Heart left ventricle (tissue), 13 donors: ENCODE measurements around the gene TMEM94.
A peak's percentile ranks its signal among the peaks of the same experiment; 100 is the strongest.

ENCODE experiments used
- CTCF ChIP-seq, 12 donors: fragments of 200-600 bp; sonication (generic) in 4 of 12; IDR thresholded peaks; one replicate each; pipeline versions ENCODE4 v1.5.0 to v1.8.0; 2018 to 2022; ENCODE audit warnings: antibody characterized with exemption in 12 of 12, mild to moderate bottlenecking in 5 of 12
- POLR2A ChIP-seq, 2 donors: fragments of 450-650 bp; IDR thresholded peaks; one replicate each; pipeline ENCODE4 v1.6.1; 2017; ENCODE audit warnings: antibody characterized with exemption in 2 of 2, mild to moderate bottlenecking in 2 of 2, moderate library complexity in 2 of 2
- donor health status: ischemic (EF 13 %, LVEDD 7.1; RV severe dilation, severe dysfunction).
- donor health status: DM: no; HTN: yes; CAD: no.
- donor health status: DM: no; HTN: no; CAD: no.
- donor health status: ischemic (EF 25% LVEDD 6.9; RV normal size, moderate dysfunction).
- donor health status: ischemic (EF 25% LVEDD 5.7; RV mildly dilated, moderate dysfunction).
- donor health status: ischemic (EF 35%, LVEDD 5.7; RV mildly dilated, moderate dysfunction).
- donor health status: nonischemic (EF 11% LVEDD 7.7; RV severe dilation, severe dysfunction).
- donor health status: DM: yes; HTN: yes; CAD: no.
- donor health status: PGD.
- donor health status: ischemic (EF 29% LVEDD 5.4; RV normal size, mild dysfunction).
- donor health status: nonischemic (EF 23%, LVEDD 6.1; RV moderate dilation, normal function).

GRCh38 chr17:75487351-75488070 lies 31.1 kb downstream of the TMEM94 start:
- TF ChIP-seq POLR2A (IDR thresholded peaks at IDR 0.05) (no peak), CTCF (IDR thresholded peaks at IDR 0.05) (peak in 1 of 12 donors; percentile 7)
